ENCODE data around the gene PLEKHH3.
"Not testable (repeated sequence)": the region's sequence is repeated elsewhere in the genome, so short reads cannot be mapped to it uniquely, and the experiment has no call there.

PLEKHH3 gene

DNA sequence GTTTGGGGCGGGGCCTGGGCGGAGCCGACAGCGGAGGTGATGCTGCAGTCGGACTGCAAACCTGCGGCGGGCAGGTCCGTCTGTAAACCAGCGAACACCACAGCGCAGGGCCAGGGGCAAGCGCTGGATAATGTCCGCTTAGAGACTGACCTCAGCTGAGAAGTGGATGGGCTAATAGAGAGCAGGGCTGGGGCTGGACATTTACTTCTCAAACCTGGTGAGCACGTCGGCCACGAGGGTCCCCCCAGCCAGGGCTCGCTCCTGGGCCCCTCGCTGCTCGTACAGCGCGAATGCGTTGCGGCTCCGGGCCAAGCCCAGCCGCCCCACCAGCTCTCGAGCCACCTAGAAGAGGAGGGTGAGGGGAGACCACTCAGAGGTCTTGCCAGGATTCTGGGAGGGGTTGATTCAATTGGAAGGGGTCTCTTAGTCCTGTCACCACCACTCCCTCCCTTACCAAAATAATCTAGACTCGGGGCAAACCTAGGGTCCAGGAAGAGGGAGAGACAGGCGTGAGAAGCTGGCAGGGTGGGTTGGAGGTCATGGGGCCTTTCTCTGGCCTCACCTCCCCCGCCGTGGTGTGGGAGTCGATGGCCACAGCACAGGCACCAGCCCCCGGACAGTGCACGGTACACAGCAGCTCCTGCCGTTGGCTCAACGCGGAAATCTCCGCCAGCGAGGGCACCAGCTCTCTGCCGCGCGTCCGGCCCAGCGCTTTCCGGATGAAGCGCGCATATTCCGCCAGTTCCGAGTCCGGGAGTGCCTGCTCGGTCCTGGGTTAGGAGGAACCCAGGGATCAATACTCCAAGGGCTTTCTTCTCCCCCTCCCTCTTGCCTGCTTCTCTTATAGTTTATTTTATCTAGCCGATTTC is 5.8 kb downstream of the PLEKHH3 start:
- no peak for DNase-seq (ENCODE audit: insufficient read length, low spot score)
- no peak for FAIRE-seq
- no peak for TF ChIP-seq POLR2A (IDR thresholded peaks at IDR 0.05; ENCODE audit: low read depth, low read length)

DNA sequence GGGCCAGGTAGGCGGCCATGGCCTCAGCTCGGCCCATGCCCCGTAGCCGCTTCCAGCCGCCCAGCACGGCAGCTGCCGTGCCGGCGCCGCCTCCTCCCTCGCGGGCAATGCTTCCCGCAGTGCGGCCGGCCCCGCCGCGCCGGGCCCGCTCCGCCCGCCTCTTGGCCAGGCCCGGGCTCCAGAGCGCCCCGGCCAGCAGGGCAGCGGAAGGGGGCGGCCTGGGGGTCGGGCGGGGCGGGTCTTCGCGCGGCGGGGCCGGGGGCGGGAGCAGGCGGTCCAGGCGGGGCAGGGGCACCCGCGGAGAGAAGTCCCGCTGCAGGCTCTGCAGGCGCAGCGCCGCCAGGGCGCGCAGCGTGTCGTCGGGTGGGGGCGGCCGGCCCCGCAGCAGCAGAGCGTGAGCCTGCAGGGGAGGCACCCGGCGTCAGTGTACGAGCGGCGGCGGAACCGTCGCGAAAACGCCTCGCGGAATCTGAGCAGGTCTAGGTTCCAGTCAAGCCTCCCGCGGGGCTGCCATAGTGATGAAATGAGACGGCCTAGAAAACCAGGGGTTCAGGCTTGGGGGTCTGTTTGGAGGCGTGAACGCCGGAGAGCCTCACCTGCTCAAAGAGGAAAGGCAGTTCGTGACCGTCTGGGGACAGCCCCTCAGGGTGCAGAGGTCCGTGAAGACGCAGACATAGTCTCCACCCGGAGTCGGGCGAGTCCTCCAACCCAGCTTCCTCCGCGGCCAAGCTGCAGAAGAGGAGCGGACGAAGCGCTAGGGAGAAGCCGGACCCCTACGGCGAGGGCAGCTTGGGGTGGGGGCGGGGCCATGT is 6.6 kb downstream of the PLEKHH3 start:
- no peak for DNase-seq (ENCODE audit: insufficient read length, low spot score)
- TF ChIP-seq POLR2A (IDR thresholded peaks at IDR 0.05; ENCODE audit: low read depth, low read length) = no peak
- no peak for FAIRE-seq

DNA sequence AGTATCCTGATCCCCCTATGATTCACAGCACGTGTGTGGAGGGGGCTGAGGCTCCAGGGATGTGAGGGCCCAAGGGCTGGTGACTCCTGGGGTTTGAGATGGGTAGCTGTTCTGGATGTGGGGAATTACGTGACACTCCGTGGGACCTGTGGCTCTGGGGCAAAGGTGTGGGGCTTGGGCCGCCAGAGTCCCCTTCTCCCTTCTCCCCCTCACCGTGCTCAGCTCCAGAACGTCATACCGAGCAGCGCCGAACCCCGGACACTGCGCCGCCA is 7.2 kb downstream of the PLEKHH3 start:
- TF ChIP-seq POLR2A (IDR thresholded peaks at IDR 0.05; ENCODE audit: low read depth, low read length) = no peak
- DNase-seq (ENCODE audit: insufficient read length, low spot score) (peak; percentile 48), FAIRE-seq (no peak)

DNA sequence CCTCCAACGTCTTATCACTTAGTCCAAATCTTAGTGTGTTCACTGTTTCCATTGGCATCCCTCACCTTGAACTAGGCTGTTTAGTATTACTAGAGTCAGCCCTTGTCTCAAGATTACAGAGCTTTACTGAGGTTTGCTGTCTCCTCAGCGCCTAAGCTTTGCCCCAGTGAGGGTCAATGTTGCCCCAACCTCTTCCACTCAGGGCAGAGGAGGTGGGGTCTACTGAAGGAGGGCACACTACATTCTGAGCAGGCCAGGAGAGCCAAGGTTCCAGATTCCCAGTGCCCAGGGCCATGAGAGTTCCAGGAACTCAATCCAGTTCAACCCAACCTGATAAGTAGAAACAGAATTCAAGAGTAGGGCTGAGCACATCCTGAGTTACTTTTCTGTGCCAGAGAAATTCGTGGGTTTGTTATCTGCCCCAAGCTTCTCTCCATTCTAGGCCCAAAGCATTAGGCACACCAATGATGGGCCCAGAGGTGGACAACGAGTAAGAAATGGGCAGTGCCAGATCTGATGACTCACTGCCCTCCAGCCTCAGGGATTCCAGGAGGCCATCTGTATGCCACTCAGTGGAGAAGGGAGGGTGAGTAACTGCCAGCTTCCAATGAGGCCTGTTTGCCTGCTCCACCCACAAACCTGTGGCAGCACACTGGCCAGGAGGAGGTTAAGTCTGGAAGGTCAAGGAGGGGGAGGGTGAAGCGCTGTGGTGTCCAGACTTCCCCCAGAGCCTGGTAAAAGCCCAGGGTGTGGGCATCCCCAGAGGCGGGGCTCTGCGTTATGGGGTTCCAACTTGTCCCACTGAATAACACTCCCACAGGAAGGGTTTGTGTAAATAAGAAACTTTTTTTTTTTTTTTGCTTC is 9.5 kb downstream of the PLEKHH3 start:
- FAIRE-seq (peak; percentile 79), DNase-seq (ENCODE audit: insufficient read length, low spot score) (peak; percentile 100)
- TF ChIP-seq POLR2A (IDR thresholded peaks at IDR 0.05; ENCODE audit: low read depth, low read length) = 0 out of 2 replicates have a peak, but pooled peaks have one; percentile 18

DNA sequence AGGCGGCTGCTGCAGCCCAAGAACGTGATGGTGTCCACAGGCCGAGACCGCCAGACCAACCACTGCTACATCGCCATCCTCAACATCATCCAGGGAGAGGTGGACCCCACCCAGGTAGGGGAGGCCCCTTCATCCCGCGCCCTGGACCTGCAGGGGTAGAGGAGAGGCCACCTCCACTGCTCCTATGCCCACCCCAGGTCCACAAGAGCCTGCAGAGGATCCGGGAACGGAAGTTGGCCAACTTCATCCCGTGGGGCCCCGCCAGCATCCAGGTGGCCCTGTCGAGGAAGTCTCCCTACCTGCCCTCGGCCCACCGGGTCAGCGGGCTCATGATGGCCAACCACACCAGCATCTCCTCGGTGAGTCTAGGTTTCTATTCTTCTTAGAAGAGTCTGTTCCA is 10.7 kb downstream of the PLEKHH3 start:
- not testable (repeated sequence) for DNase-seq (ENCODE audit: insufficient read length, low spot score); FAIRE-seq

DNA sequence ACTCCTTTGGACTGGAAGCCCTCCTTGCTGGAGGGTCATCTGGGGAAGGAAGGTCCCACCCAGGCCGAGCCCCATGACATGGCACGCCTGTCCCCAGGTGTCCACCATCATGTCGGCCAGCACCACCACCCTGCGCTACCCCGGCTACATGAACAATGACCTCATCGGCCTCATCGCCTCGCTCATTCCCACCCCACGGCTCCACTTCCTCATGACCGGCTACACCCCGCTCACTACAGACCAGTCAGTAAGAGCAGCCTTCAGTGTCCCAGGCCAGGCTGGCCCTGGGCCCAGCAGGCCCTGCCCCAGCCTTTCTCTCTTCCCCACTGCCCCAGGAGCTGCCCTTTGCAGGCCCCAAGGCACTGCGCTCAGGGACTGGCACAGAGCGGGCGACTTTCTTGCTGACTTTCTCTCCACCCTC is 11.2 kb downstream of the PLEKHH3 start:
- no peak for FAIRE-seq

DNA sequence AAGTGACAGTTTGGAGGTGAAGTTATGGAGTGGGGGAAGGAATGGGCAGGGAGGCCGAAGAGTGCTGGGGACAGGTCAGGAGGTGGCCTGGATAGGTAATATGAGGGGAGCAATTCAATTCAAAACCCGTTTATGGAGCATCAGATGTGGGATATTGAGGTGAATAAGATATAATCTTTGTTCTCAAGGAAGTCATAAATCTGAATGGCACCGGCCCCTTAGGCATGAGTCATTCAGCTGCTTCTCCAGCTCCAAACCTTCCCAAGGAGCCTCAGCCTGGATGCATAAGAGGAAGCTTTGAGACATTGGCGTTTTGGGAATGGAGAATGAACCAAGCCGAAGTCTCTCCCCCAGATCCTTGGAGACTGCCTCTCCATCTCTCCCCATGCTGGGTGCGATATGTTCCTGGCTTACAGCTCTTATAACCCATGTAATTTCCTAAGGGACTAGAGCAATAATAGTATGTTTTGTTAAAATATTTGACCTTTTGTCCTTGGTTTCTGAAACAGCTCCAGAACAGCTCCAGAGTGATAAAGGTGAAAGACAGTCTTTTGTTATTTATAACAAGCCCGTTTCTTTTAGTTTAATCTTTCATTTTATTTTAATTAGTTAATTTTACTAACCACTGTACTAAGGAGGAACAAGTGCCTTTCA is 16.0 kb downstream of the PLEKHH3 start:
- peak; percentile 79 for DNase-seq (ENCODE audit: insufficient read length, low spot score)
- no peak for TF ChIP-seq POLR2A (IDR thresholded peaks at IDR 0.05; ENCODE audit: low read depth, low read length)
- FAIRE-seq = no peak

More for the DNA sequence above, 11.2 kb downstream of the PLEKHH3 start:
- no peak for DNase-seq (ENCODE audit: insufficient read length, low spot score)
- TF ChIP-seq POLR2A (IDR thresholded peaks at IDR 0.05; ENCODE audit: low read depth, low read length) = no peak

DNA sequence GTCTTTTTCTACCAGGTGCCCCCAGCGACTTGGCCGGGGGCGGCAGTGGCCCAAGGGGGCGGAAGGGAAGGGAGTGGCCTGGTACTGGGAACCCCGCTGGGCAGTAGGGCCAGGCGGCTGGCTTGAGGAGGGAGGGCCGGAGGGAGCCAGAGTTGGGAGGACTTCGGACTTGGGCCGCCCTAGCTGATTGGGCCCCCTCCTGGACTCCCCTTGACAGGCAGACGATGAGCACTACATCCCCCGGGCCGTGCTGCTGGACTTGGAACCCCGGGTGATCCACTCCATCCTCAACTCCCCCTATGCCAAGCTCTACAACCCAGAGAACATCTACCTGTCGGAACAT is 16.9 kb downstream of the PLEKHH3 start:
- not testable (repeated sequence) for DNase-seq (ENCODE audit: insufficient read length, low spot score); FAIRE-seq

DNA sequence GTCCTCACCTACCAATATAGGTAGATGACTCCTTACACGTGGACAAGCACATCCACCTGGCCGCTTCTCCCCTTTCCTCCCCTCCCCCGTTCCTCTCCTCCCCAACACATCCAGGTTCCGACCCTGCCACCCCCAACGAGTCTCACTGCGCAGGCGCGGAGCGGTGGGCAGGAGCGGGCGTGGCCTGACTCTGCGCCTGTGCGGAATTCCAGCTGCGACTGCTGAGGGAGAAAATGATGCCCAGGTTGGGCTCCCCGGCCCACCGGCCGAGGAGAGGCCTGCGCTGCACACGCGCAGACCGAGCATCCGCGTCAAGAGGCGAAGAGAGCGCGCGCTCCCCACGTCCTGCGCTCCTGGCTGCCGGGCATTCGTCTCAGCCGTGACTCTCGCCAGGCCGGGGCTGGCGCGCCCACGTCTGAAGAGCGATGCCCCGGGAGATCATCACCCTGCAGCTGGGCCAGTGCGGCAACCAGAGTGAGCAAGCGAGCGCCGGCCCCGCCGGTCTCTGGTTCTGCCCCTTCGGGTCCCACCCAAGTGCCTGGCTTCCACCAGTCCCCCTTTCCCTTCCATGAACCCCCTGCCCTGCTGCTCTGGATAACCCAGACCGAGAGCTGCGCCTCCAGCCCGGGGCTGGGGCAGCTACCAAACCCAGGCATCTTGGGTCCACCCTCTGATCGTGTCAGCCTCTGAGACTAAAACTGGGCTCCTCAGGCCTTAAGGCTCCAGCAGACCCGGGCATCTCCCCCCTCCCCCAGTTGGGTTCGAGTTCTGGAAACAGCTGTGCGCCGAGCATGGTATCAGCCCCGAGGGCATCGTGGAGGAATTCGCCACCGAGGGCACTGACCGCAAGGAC is 17.5 kb downstream of the PLEKHH3 start, which contains the start of gene TUBG2:
TUBG2 (plus strand) TSS at position 206 of the 853 bp plus-strand sequence; CDS start at position 426, 220 bp downstream.
- TF ChIP-seq POLR2A (IDR thresholded peaks at IDR 0.05; ENCODE audit: low read depth, low read length) = peak; percentile 97
- FAIRE-seq = no peak

DNA sequence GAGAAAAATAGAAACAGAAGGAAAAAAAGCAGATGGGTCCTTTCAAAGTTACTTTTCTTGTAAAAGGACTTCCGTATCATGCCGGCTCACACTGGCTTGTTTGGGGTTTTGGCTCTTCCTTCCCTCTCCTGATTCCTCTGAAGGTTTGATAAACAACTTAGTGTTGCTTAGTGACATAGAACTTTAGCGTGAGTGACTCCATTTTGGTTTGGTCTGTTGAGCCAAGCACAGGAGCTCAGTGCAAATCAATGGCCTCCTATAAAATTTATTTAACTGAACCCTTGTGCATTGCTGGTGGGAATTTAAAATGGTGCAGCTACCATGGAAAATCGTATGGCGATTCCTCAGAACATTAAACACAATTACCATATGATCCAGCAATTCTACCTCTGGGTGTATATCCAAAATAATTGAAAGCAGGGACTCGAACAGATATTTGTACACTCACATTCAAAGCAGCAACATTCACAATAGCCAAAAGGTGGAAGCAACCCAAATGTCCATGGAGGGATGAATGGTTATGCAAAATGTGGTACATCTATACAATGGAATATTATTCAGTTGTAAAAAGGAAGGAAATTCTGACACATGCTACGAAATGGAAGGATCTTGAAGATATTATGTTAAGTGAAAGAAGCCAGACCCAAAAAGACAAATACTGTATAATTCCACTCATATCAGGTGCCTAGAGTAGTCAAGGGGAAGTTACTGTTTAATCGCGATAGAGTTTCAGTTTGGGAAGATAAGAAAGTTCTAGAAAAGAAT is 18.8 kb downstream of the PLEKHH3 start:
- no peak for TF ChIP-seq POLR2A (IDR thresholded peaks at IDR 0.05; ENCODE audit: low read depth, low read length)
- FAIRE-seq = no peak
- DNase-seq (ENCODE audit: insufficient read length, low spot score) = no peak

More for the DNA sequence above, 17.5 kb downstream of the PLEKHH3 start, which contains the start of gene TUBG2:
- peak; percentile 89 for DNase-seq (ENCODE audit: insufficient read length, low spot score)

DNA sequence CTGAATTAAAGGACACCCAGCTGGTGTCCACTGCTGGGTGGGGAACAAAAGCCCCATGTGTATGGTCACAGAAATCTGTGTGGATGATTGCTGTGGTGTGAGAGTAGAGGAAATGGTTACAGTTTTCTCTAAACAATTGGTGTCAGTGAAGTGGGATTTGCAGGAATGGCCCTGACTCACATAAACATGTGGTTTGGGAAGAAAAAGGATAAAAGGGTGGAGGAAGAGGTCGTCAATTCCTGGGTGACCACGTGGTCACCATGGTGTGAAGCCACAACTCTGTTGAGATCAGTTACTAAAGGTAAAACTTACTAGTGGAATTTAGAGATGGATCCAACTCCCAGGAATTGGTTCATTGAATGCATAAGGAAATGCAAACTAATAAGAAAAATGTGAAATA is 21.3 kb downstream of the PLEKHH3 start:
- no peak for TF ChIP-seq POLR2A (IDR thresholded peaks at IDR 0.05; ENCODE audit: low read depth, low read length)
- no peak for FAIRE-seq
- no peak for DNase-seq (ENCODE audit: insufficient read length, low spot score)
